T-helper 17 cell (primary cell): ENCODE data around the gene NGLY1. TPM values are rescaled to one million over a fixed set of nuclear protein-coding genes. Genes with fewer than 3 reads are reported as not detected.

Source experiments
- ATAC-seq: fragments of 150-1000 bp; cut with Tn5 transposase; 2 replicates; pipeline ENCODE4 v1.10.0; 2021; ENCODE audit warnings: mild to moderate bottlenecking, moderate library complexity
- DNase-seq, 3 donors: peaks; one replicate each; pipeline versions ENCODE4 v3.0.0 to v3.0.0-alpha.2; 2020 to 2021
- H3K9me3 ChIP-seq: one replicate; pipeline ENCODE4 v1.7.0; 2013; ENCODE audit warnings: low read length, mild to moderate bottlenecking; ENCODE audit not compliant: control insufficient read depth, poor library complexity, severe bottlenecking
- H3K27ac Mint-ChIP-seq: one replicate; pipeline ENCODE4 v1.8.0; 2022; ENCODE audit warnings: mild to moderate bottlenecking, moderate library complexity, mixed read lengths
- H3K27me3 Mint-ChIP-seq: one replicate; pipeline ENCODE4 v1.8.0; 2022; ENCODE audit warnings: mixed read lengths
- H3K36me3 Mint-ChIP-seq: one replicate; pipeline ENCODE4 v1.8.0; 2022; ENCODE audit warnings: low read depth, mixed read lengths
- H3K4me1 Mint-ChIP-seq: one replicate; pipeline ENCODE4 v1.8.0; 2022; ENCODE audit warnings: mild to moderate bottlenecking, mixed read lengths
- H3K4me3 Mint-ChIP-seq: one replicate; pipeline ENCODE4 v1.8.0; 2022; ENCODE audit warnings: mild to moderate bottlenecking, moderate library complexity, mixed read lengths
- total RNA-seq, 4 donors: library from RNA in 2 of 4; stranded (reverse) in 2 of 4; gene quantifications; one replicate each; pipeline ENCODE4 v1.2.3 and lab custom pipeline; 2022 to 2026

Gene NGLY1
- total RNA-seq, 2 donors from 2014 or later = 65.8 to 67.1 TPM

DNA sequence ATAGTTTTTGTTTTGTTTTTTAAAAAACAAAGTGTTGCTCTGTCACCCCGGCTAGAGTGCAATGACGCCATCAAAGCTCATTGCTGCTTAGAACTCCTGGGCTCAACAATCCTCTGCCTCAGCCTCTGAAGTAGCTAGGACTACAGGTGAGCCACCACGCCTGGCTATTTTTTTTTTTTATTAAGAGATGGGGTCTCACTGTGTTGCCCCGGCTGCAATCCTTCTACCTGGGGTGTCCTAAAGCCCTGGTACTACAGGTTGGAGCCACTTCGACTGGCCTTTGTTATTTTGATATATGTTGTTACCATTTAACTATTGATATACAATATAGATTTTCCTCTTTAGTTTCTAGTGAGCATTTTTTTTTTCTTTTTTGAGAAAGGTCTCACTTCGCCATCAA is 2.6 kb downstream of the NGLY1 start:
- H3K27me3 Mint-ChIP-seq = no peaks in the 10 kb centered on the region
- no peaks in the 10 kb centered on the region for H3K9me3 ChIP-seq
- H3K4me3 Mint-ChIP-seq = no peak overlapping the region
- peak overlapping the region; percentile 72 for H3K27ac Mint-ChIP-seq
- H3K4me1 Mint-ChIP-seq = peaks cover 24% of the 10 kb centered on the region
- H3K36me3 Mint-ChIP-seq = peaks cover 12% of the 10 kb centered on the region
- ATAC-seq = no peak
- DNase-seq = no peak

DNA sequence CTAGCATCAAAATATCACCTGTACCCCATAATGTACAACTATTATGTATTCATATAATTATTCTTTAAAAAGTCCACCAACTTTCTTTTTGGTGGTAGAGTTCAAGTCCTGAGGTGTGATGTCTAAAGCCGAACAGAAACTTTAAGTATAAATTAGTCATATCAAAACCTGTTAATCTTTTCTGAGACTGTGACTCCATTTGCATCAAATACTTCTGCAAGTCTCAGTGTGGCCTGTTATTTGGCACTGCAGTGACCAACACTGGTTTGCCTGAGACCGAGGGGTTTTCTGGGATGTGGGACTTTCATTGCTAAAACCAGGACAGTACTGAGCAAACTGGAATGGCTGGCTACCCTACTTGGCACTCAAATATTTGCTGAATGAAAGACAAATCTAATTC is 7.3 kb downstream of the NGLY1 start:
- Mint-ChIP-seq H3K27ac (no peak overlapping the region), H3K27me3 (no peaks in the 10 kb centered on the region), H3K4me3 (no peak overlapping the region), H3K36me3 (peaks cover 10% of the 10 kb centered on the region), H3K4me1 (peaks cover 17% of the 10 kb centered on the region)
- ATAC-seq (no peak), DNase-seq (no peak)
- no peaks in the 10 kb centered on the region for H3K9me3 ChIP-seq

GRCh38 chr3:25768851-25769250 is 14.4 kb downstream of the NGLY1 start:
- peaks cover 2% of the 10 kb centered on the region for H3K36me3 Mint-ChIP-seq
- no peak overlapping the region for H3K4me3 Mint-ChIP-seq
- no peaks in the 10 kb centered on the region for H3K9me3 ChIP-seq
- DNase-seq (no peak), ATAC-seq (no peak)
- no peaks in the 10 kb centered on the region for H3K27me3 Mint-ChIP-seq
- peaks cover 17% of the 10 kb centered on the region for H3K4me1 Mint-ChIP-seq
- H3K27ac Mint-ChIP-seq = no peak overlapping the region

- Mint-ChIP-seq H3K27me3 (no peaks in the 10 kb centered on the region), H3K27ac (no peak overlapping the region), H3K36me3 (peaks cover 16% of the 10 kb centered on the region), H3K4me3 (no peak overlapping the region), H3K4me1 (peaks cover 26% of the 10 kb centered on the region)
- DNase-seq (no peak), ATAC-seq (no peak)
- H3K9me3 ChIP-seq = no peaks in the 10 kb centered on the region
These were observed 31.5 kb downstream of the NGLY1 start for GRCh38 chr3:25751725-25752124.

- H3K4me1 Mint-ChIP-seq = peaks cover 20% of the 10 kb centered on the region
- DNase-seq (no peak), ATAC-seq (no peak)
- no peaks in the 10 kb centered on the region for H3K9me3 ChIP-seq
- peaks cover 16% of the 10 kb centered on the region for H3K36me3 Mint-ChIP-seq
- H3K4me3 Mint-ChIP-seq = no peak overlapping the region
- no peak overlapping the region for H3K27ac Mint-ChIP-seq
- H3K27me3 Mint-ChIP-seq = no peaks in the 10 kb centered on the region
These were observed 32.2 kb downstream of the NGLY1 start for GRCh38 chr3:25751048-25751447.

DNA sequence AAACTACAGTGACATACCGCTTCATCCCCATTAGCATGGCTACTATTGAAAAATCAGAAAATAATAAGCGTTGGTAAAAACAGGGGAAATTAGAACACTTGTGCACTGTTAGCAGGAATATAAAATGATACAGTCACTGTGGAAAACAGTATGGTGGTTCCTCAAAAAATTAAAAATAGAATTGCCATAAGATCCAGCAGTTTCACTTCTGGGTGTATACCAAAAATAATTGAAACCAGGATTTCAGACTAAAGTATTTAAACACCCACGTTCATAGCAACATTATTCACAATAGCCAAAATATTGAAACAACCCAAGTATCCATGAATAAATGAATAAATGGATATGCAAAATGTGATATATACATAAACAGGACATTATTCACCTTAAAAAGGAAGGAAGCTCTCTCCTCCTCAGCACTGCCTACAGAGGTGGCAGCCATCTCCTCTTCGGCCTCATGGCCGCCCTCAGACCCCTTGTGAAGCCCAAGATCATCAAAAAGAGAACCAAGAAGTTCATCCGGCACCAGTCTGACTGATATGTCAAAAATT is 34.1 kb downstream of the NGLY1 start:
- Mint-ChIP-seq H3K36me3 (peaks cover 16% of the 10 kb centered on the region), H3K4me3 (no peak overlapping the region), H3K4me1 (peaks cover 9% of the 10 kb centered on the region), H3K27me3 (no peaks in the 10 kb centered on the region), H3K27ac (no peak overlapping the region)
- no peaks in the 10 kb centered on the region for H3K9me3 ChIP-seq
- no peak for ATAC-seq
- no peak for DNase-seq

DNA sequence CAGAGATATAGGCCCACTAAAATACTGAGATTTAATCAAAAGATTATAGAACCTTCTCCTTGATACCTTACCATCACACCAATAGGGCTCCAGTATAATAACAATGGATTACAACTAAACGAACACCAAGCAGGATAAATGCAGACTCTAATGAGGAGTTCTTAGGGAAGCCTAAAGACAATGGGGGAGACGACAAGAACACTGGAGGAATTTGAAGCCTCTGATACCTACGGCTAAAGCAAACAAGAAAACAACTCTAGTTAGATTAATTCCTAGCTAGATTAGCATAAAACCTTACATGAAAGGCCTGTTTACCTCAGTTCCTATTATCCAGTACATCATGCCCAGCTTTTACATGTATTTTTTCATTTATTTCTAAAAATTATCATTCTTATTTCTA is 35.1 kb downstream of the NGLY1 start:
- Mint-ChIP-seq H3K36me3 (peaks cover 12% of the 10 kb centered on the region), H3K27me3 (no peaks in the 10 kb centered on the region), H3K4me1 (peaks cover 4% of the 10 kb centered on the region), H3K27ac (no peak overlapping the region), H3K4me3 (no peak overlapping the region)
- DNase-seq (no peak), ATAC-seq (no peak)
- no peaks in the 10 kb centered on the region for H3K9me3 ChIP-seq

- Mint-ChIP-seq H3K4me1 (peaks cover 4% of the 10 kb centered on the region), H3K27me3 (no peaks in the 10 kb centered on the region), H3K4me3 (peak overlapping the region; percentile 28), H3K27ac (no peak overlapping the region), H3K36me3 (peaks cover 13% of the 10 kb centered on the region)
- no peaks in the 10 kb centered on the region for H3K9me3 ChIP-seq
- DNase-seq = no peak
- no peak for ATAC-seq
These were observed 36.2 kb downstream of the NGLY1 start for GRCh38 chr3:25747033-25747432.

- Mint-ChIP-seq H3K4me1 (peaks cover 2% of the 10 kb centered on the region), H3K4me3 (no peak overlapping the region), H3K36me3 (peaks cover 8% of the 10 kb centered on the region), H3K27me3 (no peaks in the 10 kb centered on the region), H3K27ac (peak overlapping the region; percentile 57)
- no peak for DNase-seq
- H3K9me3 ChIP-seq = no peaks in the 10 kb centered on the region
- ATAC-seq = no peak
These were observed 38.8 kb downstream of the NGLY1 start for GRCh38 chr3:25744470-25744869.

GRCh38 chr3:25728101-25728500 is 55.1 kb downstream of the NGLY1 start:
- ATAC-seq = no peak
- peaks cover 17% of the 10 kb centered on the region for H3K36me3 Mint-ChIP-seq
- H3K4me3 Mint-ChIP-seq = no peak overlapping the region

DNA sequence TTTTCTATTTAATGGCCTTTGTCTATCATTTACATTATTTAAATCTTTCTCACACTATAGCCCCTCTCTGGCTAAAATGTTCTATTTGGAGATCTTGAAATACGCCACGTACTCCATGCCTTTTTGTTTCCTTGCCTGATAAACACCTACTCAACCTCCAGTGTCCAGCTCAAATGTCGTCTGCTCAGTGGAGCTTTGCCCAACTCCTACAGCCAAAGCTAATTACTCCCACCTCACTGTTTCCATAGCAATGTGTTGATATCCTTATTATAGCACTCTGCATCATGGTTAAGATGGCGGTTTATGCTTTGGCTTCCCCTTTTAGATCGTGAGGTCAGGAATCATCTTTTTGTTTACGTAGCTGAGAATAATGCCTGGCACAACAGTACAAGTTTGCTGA is 55.9 kb downstream of the NGLY1 start:
- Mint-ChIP-seq H3K4me3 (no peak overlapping the region), H3K4me1 (peaks cover 5% of the 10 kb centered on the region)
- no peak for DNase-seq

More at GRCh38 chr3:25728101-25728500, 55.1 kb downstream of the NGLY1 start:
- Mint-ChIP-seq H3K4me1 (peaks cover 5% of the 10 kb centered on the region), H3K27me3 (no peaks in the 10 kb centered on the region), H3K27ac (no peak overlapping the region)
- DNase-seq = no peak
- H3K9me3 ChIP-seq = no peaks in the 10 kb centered on the region

GRCh38 chr3:25725810-25726209 is 57.4 kb downstream of the NGLY1 start:
- no peaks in the 10 kb centered on the region for H3K27me3 Mint-ChIP-seq
- H3K27ac Mint-ChIP-seq = peak overlapping the region; percentile 27
- H3K36me3 Mint-ChIP-seq = peaks cover 13% of the 10 kb centered on the region
- H3K4me1 Mint-ChIP-seq = peaks cover 5% of the 10 kb centered on the region
- no peaks in the 10 kb centered on the region for H3K9me3 ChIP-seq
- ATAC-seq = no peak
- H3K4me3 Mint-ChIP-seq = no peak overlapping the region
- no peak for DNase-seq

More for the DNA sequence above, 55.9 kb downstream of the NGLY1 start:
- no peak overlapping the region for H3K27ac Mint-ChIP-seq
- H3K27me3 Mint-ChIP-seq = no peaks in the 10 kb centered on the region
- H3K36me3 Mint-ChIP-seq = peaks cover 13% of the 10 kb centered on the region
- no peaks in the 10 kb centered on the region for H3K9me3 ChIP-seq
- ATAC-seq = no peak

- Mint-ChIP-seq H3K27me3 (no peaks in the 10 kb centered on the region), H3K4me1 (peaks cover 5% of the 10 kb centered on the region), H3K4me3 (no peak overlapping the region), H3K27ac (peak overlapping the region; percentile 41), H3K36me3 (peaks cover 16% of the 10 kb centered on the region)
- H3K9me3 ChIP-seq = no peaks in the 10 kb centered on the region
- ATAC-seq (no peak), DNase-seq (no peak)
These were observed 58.1 kb downstream of the NGLY1 start for GRCh38 chr3:25724948-25725645.

GRCh38 chr3:25723802-25724201 is 59.4 kb downstream of the NGLY1 start:
- no peak for ATAC-seq
- peaks cover 11% of the 10 kb centered on the region for H3K36me3 Mint-ChIP-seq
- H3K9me3 ChIP-seq = no peaks in the 10 kb centered on the region
- peak overlapping the region; percentile 11 for H3K27ac Mint-ChIP-seq
- H3K4me1 Mint-ChIP-seq = peaks cover 2% of the 10 kb centered on the region
- no peaks in the 10 kb centered on the region for H3K27me3 Mint-ChIP-seq
- DNase-seq = no peak
- H3K4me3 Mint-ChIP-seq = no peak overlapping the region
